HCT116 (cell line): ENCODE results near the gene UCKL1. TPM values are rescaled to one million over a fixed set of nuclear protein-coding genes. Genes with fewer than 3 reads are reported as not detected.

ENCODE experiments used
- ATAC-seq: fragments of 200-7000 bp; cut with Tn5 transposase; 2 replicates; pipeline ENCODE4 v1.9.1; 2020; ENCODE audit warnings: mild to moderate bottlenecking, moderate library complexity
- BruUV-seq: library from RNA; stranded (reverse); fragments of 400-500 nt; replicated peaks from 2 replicates; lab custom pipeline; 2021; lab: Mats Ljungman, UMichigan
- CTCF ChIA-PET: fragments of 300-600 bp; sonication (Branson Sonifier 250); formaldehyde crosslinking; loops from one replicate; lab custom pipeline; 2021; ENCODE audit warnings: antibody characterized with exemption; lab: Charles Lee
- POLR2A ChIA-PET: fragments of 300-600, 350-600 bp; sonication (Branson Sonifier 250); formaldehyde crosslinking; loops from one replicate; lab custom pipeline; 2021; ENCODE audit warnings: antibody characterized with exemption; lab: Charles Lee
- RAD21 ChIA-PET, 2 experiments: fragments of 300-600 bp; sonication (Branson Sonifier 250); formaldehyde crosslinking; loops; one replicate each; lab custom pipeline; 2023; ENCODE audit warnings: low total read pairs in 2 of 2; ENCODE audit not compliant: uncharacterized antibody in 2 of 2, unreplicated experiment in 2 of 2, low non-redundant PET in 1 of 2; lab: Charles Lee
- DNase-seq: peaks from one replicate; pipeline ENCODE4 v3.0.0-alpha.2; 2010; ENCODE audit warnings: low read depth, low spot score
- H2AFZ ChIP-seq: fragments of 200-600 bp; shearing (Covaris generic), sonication (generic); 2 replicates; pipeline ENCODE4 v1.6.1; 2017; ENCODE audit warnings: low read depth, mixed run types, mixed read lengths, antibody characterized with exemption, low read length; ENCODE audit not compliant: poor library complexity, severe bottlenecking
- H3K27ac ChIP-seq: 2 replicates; pipeline ENCODE4 v1.5.1; 2012; ENCODE audit warnings: low read depth, low read length
- H3K27me3 ChIP-seq: fragments of 200-600 bp; sonication (generic); 2 replicates; pipeline ENCODE4 v1.6.1; 2016; ENCODE audit warnings: mixed run types, low read length, mixed read lengths; ENCODE audit not compliant: insufficient read depth
- H3K36me3 ChIP-seq, 2 experiments: fragments of 200-500 bp in 1 of 2; fragments of 200-600 bp in 1 of 2; sonication (Bioruptor generic) in 1 of 2; sonication (generic) in 1 of 2; 2 replicates each; pipeline versions ENCODE4 v1.5.1 to v1.6.1; 2014 to 2016; ENCODE audit warnings: low read length in 2 of 2, inconsistent platforms in 1 of 2, mixed read lengths in 1 of 2, mixed run types in 1 of 2; ENCODE audit not compliant: insufficient read depth in 2 of 2, control insufficient read depth in 1 of 2
- H3K4me1 ChIP-seq, 2 experiments: fragments of 200-600 bp in 1 of 2; sonication (generic) in 1 of 2; 2 replicates each; pipeline versions ENCODE4 v1.5.1 to v1.6.1; 2012 to 2017; ENCODE audit warnings: low read length in 2 of 2, inconsistent platforms in 1 of 2, mild to moderate bottlenecking in 1 of 2, mixed read lengths in 1 of 2, mixed run types in 1 of 2, moderate library complexity in 1 of 2; ENCODE audit not compliant: insufficient read depth in 2 of 2, control insufficient read depth in 1 of 2
- H3K4me2 ChIP-seq: fragments of 200-600 bp; sonication (generic); 2 replicates; pipeline ENCODE4 v1.6.1; 2017; ENCODE audit warnings: mixed run types, low read length, mixed read lengths
- H3K4me3 ChIP-seq, 2 experiments: fragments of 200-600 bp in 1 of 2; sonication (generic) in 1 of 2; replicated peaks in 1 of 2; 2 replicates each; pipeline ENCODE4 v1.5.1; 2011 to 2016; ENCODE audit warnings: low read length in 2 of 2, control low read depth in 1 of 2, low read depth in 1 of 2, mild to moderate bottlenecking in 1 of 2, mixed read lengths in 1 of 2, mixed run types in 1 of 2
- H3K79me2 ChIP-seq: fragments of 200-600 bp; sonication (generic); 2 replicates; pipeline ENCODE4 v1.6.1; 2017; ENCODE audit warnings: mild to moderate bottlenecking, mixed run types, low read length, moderate library complexity, mixed read lengths; ENCODE audit not compliant: insufficient read depth
- H3K9ac ChIP-seq: fragments of 200-600 bp; sonication (generic); 2 replicates; pipeline ENCODE4 v1.6.1; 2016; ENCODE audit warnings: low read length, mixed read lengths
- H3K9me2 ChIP-seq: fragments of 200-600 bp; sonication (generic), shearing (Covaris generic); 2 replicates; pipeline ENCODE4 v1.6.1; 2017; ENCODE audit warnings: mixed run types, mild to moderate bottlenecking, moderate library complexity; ENCODE audit not compliant: insufficient read depth
- H3K9me3 ChIP-seq, 2 experiments: fragments of 200-500 bp in 1 of 2; fragments of 200-600 bp in 1 of 2; sonication (Bioruptor generic) in 1 of 2; sonication (generic) in 1 of 2; 2 replicates each; pipeline ENCODE4 v1.6.1; 2014 to 2017; ENCODE audit warnings: low read length in 2 of 2, mixed read lengths in 2 of 2, inconsistent platforms in 1 of 2, low read depth in 1 of 2, mild to moderate bottlenecking in 1 of 2, mixed run types in 1 of 2, moderate library complexity in 1 of 2; ENCODE audit not compliant: control insufficient read depth in 1 of 2, insufficient read depth in 1 of 2
- H4K20me1 ChIP-seq: fragments of 200-600 bp; sonication (generic), shearing (Covaris generic); 2 replicates; pipeline ENCODE4 v1.6.1; 2017; ENCODE audit warnings: mixed run types, mild to moderate bottlenecking, moderate library complexity; ENCODE audit not compliant: insufficient read depth
- CBX3 ChIP-seq: IDR thresholded peaks from 2 replicates; pipeline ENCODE4 v1.6.1; 2012; ENCODE audit warnings: low read depth
- EZH2 ChIP-seq: fragments of 200-600 bp; sonication (generic); IDR thresholded peaks from 2 replicates; pipeline ENCODE4 v1.6.1; 2017; ENCODE audit warnings: antibody characterized with exemption, mixed run types
- EZH2phosphoT487 ChIP-seq: fragments of 200-600 bp; IDR thresholded peaks from 2 replicates; pipeline ENCODE4 v1.6.1; 2018; ENCODE audit warnings: antibody characterized with exemption, borderline replicate concordance
- FOSL1 ChIP-seq: IDR thresholded peaks from 2 replicates; pipeline ENCODE4 v1.6.1; 2012; ENCODE audit warnings: low read depth
- JUND ChIP-seq: IDR thresholded peaks from 2 replicates; pipeline ENCODE4 v1.6.1; 2012
- POLR2AphosphoS5 ChIP-seq: IDR thresholded peaks from 2 replicates; pipeline ENCODE4 v1.6.1; 2011; ENCODE audit warnings: mild to moderate bottlenecking, low read depth, low read length, moderate library complexity
- SIN3A ChIP-seq: IDR thresholded peaks from 2 replicates; pipeline ENCODE4 v1.6.1; 2012; ENCODE audit warnings: low read depth
- TCF7L2 ChIP-seq: IDR thresholded peaks from 2 replicates; pipeline ENCODE4 v1.7.0; 2011; ENCODE audit warnings: borderline replicate concordance, inconsistent platforms; ENCODE audit not compliant: insufficient read depth, insufficient read length; ENCODE audit errors: extremely low read depth
- YY1 ChIP-seq: IDR thresholded peaks from 2 replicates; pipeline ENCODE4 v1.6.1; 2011; ENCODE audit warnings: low read length, low read depth, moderate library complexity, mild to moderate bottlenecking; ENCODE audit not compliant: insufficient replicate concordance; ENCODE audit errors: extremely low read depth
- ZFX ChIP-seq: fragments of 450-650 bp; IDR thresholded peaks from 2 replicates; pipeline ENCODE4 v1.6.1; 2017
- intact Hi-C: fragments of 100-400 bp; cut with micrococcal nuclease; formaldehyde crosslinking; loops from 2 replicates; pipeline ENCODE4 v1.10.0; 2022
- total RNA-seq: library from RNA; stranded (reverse); gene quantifications from one replicate; pipeline ENCODE4 v1.2.1, GENCODE V29; 2021; ENCODE audit not compliant: unreplicated experiment
- TF ChIP-seq, protein P1 (sequence below): IDR thresholded peaks from 2 replicates; pipeline ENCODE4 v1.6.1; 2012; ENCODE audit warnings: low read depth

The UCKL1 gene
- total RNA-seq, 1 experiment from 2014 or later: 54.2 TPM

- BruUV-seq: no TSS peak
Observed at GRCh38 chr20:63892402-63892801, 63.8 kb downstream of the UCKL1 start.

DNA sequence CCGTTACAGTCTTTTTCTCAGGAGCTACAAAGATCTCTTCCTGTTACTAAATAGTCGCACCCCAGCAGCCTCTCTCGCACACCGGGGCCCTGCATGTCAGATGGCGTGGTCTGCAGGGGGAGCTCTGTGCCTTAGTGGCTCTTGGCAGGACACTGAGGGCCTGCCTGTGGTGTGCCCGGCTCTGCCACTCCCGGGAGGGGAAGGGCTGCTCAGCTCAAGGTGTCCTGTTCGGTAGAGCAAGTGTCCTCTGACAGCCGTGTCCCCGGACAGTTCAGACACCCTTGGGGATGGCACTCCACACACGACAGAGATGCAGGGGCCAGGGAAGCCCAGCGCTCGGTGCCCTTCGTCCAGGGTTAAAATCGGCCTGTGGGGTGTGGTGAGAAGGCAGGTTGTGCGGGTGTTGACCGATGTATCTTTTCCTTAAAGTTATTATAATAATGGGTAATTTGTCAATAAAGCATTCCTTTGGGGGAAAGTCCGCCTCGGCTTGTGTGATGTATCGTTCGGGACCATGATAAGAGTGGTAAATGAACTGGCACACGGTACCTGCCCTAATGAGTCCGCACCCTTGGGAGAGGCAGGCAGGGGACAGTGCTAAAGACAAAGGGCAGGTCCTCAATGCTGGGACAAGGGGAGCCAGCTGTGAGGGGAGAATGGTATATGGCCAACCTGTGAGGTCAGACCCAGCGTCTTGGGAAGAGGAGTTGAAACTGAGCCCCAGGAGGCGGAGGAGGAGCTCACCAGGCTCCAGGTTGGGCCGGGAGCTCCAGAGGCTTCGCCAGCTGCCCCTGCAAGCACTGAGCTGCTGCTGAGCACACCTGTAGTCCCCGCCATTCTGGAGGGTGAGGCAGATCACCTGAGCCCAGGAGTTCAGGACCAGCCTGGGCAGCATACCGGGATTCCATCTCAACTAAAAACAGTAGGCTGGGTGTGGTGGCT lies 64.9 kb downstream of the UCKL1 start:
- H3K27ac ChIP-seq: no peak overlapping the region; the same call in 1 of the 2 replicates
- no peak overlapping the region for H3K4me3 ChIP-seq
- peaks cover 8% of the 10 kb centered on the region; the same call in 1 of the 2 replicates for H4K20me1 ChIP-seq
- H3K36me3 ChIP-seq: peaks cover 18 to 44% of the 10 kb centered on the region in 2 experiments; a peak in 3 of 4 replicates
- no peak for DNase-seq
- peaks cover 8 to 20% of the 10 kb centered on the region in 2 experiments; a peak in 3 of 4 replicates for H3K4me1 ChIP-seq
- ChIA-PET RAD21 (no interaction called here), POLR2A (no interaction called here), CTCF (interaction anchor here (0.7 kb wide), 1 partner anchor 147 kb away, joined by 3 read pairs; no protein-coding TSS in a partner anchor)
- no peaks in the 10 kb centered on the region for H3K27me3 ChIP-seq
- no peak overlapping the region for H3K4me2 ChIP-seq
- no peak for TF ChIP-seq SIN3A
- no peak for TF ChIP-seq EZH2phosphoT487
- no peak for TF ChIP-seq YY1
- no peak for TF ChIP-seq TCF7L2
- no peak for TF ChIP-seq POLR2AphosphoS5
- TF ChIP-seq, protein P1, sequence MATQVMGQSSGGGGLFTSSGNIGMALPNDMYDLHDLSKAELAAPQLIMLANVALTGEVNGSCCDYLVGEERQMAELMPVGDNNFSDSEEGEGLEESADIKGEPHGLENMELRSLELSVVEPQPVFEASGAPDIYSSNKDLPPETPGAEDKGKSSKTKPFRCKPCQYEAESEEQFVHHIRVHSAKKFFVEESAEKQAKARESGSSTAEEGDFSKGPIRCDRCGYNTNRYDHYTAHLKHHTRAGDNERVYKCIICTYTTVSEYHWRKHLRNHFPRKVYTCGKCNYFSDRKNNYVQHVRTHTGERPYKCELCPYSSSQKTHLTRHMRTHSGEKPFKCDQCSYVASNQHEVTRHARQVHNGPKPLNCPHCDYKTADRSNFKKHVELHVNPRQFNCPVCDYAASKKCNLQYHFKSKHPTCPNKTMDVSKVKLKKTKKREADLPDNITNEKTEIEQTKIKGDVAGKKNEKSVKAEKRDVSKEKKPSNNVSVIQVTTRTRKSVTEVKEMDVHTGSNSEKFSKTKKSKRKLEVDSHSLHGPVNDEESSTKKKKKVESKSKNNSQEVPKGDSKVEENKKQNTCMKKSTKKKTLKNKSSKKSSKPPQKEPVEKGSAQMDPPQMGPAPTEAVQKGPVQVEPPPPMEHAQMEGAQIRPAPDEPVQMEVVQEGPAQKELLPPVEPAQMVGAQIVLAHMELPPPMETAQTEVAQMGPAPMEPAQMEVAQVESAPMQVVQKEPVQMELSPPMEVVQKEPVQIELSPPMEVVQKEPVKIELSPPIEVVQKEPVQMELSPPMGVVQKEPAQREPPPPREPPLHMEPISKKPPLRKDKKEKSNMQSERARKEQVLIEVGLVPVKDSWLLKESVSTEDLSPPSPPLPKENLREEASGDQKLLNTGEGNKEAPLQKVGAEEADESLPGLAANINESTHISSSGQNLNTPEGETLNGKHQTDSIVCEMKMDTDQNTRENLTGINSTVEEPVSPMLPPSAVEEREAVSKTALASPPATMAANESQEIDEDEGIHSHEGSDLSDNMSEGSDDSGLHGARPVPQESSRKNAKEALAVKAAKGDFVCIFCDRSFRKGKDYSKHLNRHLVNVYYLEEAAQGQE: no peak
- no peak for TF ChIP-seq FOSL1
- TF ChIP-seq JUND: no peak
- TF ChIP-seq ZFX: no peak
- no peak for TF ChIP-seq EZH2
- no peak for TF ChIP-seq CBX3
- H3K9ac ChIP-seq: no peak overlapping the region
- no peaks in the 10 kb centered on the region for H3K9me2 ChIP-seq
- H2AFZ ChIP-seq: no peak overlapping the region
- ATAC-seq: no peak
- TSS peak; percentile 27 for BruUV-seq
- H3K79me2 ChIP-seq: peaks cover 40% of the 10 kb centered on the region
- H3K9me3 ChIP-seq: no peaks in the 10 kb centered on the region
- intact Hi-C loops: no loop called here

More at GRCh38 chr20:63892402-63892801, 63.8 kb downstream of the UCKL1 start:
- no peak overlapping the region for H3K9ac ChIP-seq
- H3K9me3 ChIP-seq: no peaks in the 10 kb centered on the region
- no peaks in the 10 kb centered on the region for H3K27me3 ChIP-seq
- TF ChIP-seq ZFX (no peak), FOSL1 (no peak), POLR2AphosphoS5 (peak; percentile 19; the same call in 1 of the 2 replicates)
- no peak overlapping the region for H3K4me3 ChIP-seq
- 0 out of 2 replicates have a peak overlapping the region, but pooled peaks have one; percentile 15 for H3K27ac ChIP-seq
- H3K36me3 ChIP-seq: peaks cover 18 to 39% of the 10 kb centered on the region in 2 experiments; a peak in 3 of 4 replicates
- H3K4me2 ChIP-seq: no peak overlapping the region
- CTCF ChIA-PET: no interaction called here
- H2AFZ ChIP-seq: no peak overlapping the region
- DNase-seq: no peak
- peaks cover 8% of the 10 kb centered on the region; the same call in 1 of the 2 replicates for H4K20me1 ChIP-seq
- POLR2A ChIA-PET: no interaction called here
- ATAC-seq: no peak
- peaks cover 43% of the 10 kb centered on the region for H3K79me2 ChIP-seq
- RAD21 ChIA-PET: no interaction called here
- intact Hi-C loops: no loop called here
- H3K9me2 ChIP-seq: no peaks in the 10 kb centered on the region
- peaks cover 11 to 26% of the 10 kb centered on the region in 2 experiments; a peak in 3 of 4 replicates for H3K4me1 ChIP-seq
